ENCODE measurements around the gene ASH1L. TPM values are rescaled to one million over a fixed set of nuclear protein-coding genes. Genes with fewer than 3 reads are reported as not detected.

Gene ASH1L
- total and polyA plus RNA-seq, 9 of the 15 experiments (the other 6 are each of a cell fraction or from before 2014, with no cell fraction given) = 2.0 to 23.3 (median 14.6) TPM

GRCh38 chr1:155324037-155324716 is 238.4 kb downstream of the ASH1L start (continued):
- TF ChIP-seq YY1 (IDR thresholded peaks at IDR 0.05; ENCODE audit: borderline replicate concordance in 1 of 3, control insufficient read depth in 1 of 3, extremely low read depth in 1 of 3, insufficient read depth in 3 of 3, insufficient read length in 1 of 3, insufficient replicate concordance in 2 of 3, low read depth in 1 of 3, low read length in 2 of 3) = peak in 1 of 3 experiments; percentile 51
- no peak for TF ChIP-seq MITF (IDR thresholded peaks at IDR 0.05)
- no peak for TF ChIP-seq HDAC8 (tag; IDR thresholded peaks at IDR 0.05)
- peak; percentile 35; the same call in 1 of the 2 replicates for TF ChIP-seq DPF2 (IDR thresholded peaks at IDR 0.05)
- peak; percentile 69 for TF ChIP-seq PKNOX1 (IDR thresholded peaks at IDR 0.05)
- TF ChIP-seq MLX (CRISPR knock-in tag; conservative IDR thresholded peaks at IDR 0.05) = no peak
- no peak for TF ChIP-seq TCF7 (IDR thresholded peaks at IDR 0.05; ENCODE audit: borderline replicate concordance)
- TF ChIP-seq MTA2 (IDR thresholded peaks at IDR 0.05; ENCODE audit: low read depth) = no peak
- no peak for TF ChIP-seq NELFE (IDR thresholded peaks at IDR 0.05; ENCODE audit: insufficient read depth, insufficient read length)
- no peak for TF ChIP-seq ZNF165 (CRISPR knock-in tag; IDR thresholded peaks at IDR 0.05; ENCODE audit: borderline replicate concordance)
- TF ChIP-seq POLR2AphosphoS2 (IDR thresholded peaks at IDR 0.05; ENCODE audit: low read length) = no peak
- TF ChIP-seq HNRNPUL1 (IDR thresholded peaks at IDR 0.05; ENCODE audit: low read length) = no peak
- TF ChIP-seq GABPB2 (CRISPR knock-in tag; conservative IDR thresholded peaks at IDR 0.05) = no peak
- TF ChIP-seq CXXC5 (CRISPR knock-in tag; IDR thresholded peaks at IDR 0.05) = peak; percentile 58
- TF ChIP-seq HMG20A (CRISPR knock-in tag; conservative IDR thresholded peaks at IDR 0.05) = no peak
- TF ChIP-seq ELK1 (CRISPR knock-in tag; IDR thresholded peaks at IDR 0.05) = no peak
- TF ChIP-seq ELF4 (CRISPR knock-in tag; IDR thresholded peaks at IDR 0.05) = no peak
- TF ChIP-seq HINFP (tag; conservative IDR thresholded peaks at IDR 0.05; ENCODE audit: low read depth) = no peak
- TF ChIP-seq BMI1 (IDR thresholded peaks at IDR 0.05; ENCODE audit: low read length) = no peak
- TF ChIP-seq ERF (CRISPR knock-in tag; IDR thresholded peaks at IDR 0.05) = no peak
